Natural killer cell (primary cell): ENCODE data around the gene ADA. TPM values are rescaled to one million over a fixed set of nuclear protein-coding genes. Genes with fewer than 3 reads are reported as not detected.

Source experiments
- ATAC-seq, 3 donors: fragments of 150-1000 bp in 2 of 3; fragments of 200-7000 bp in 1 of 3; cut with Tn5 transposase; 1 replicate in 1 of 3; 2 replicates in 2 of 3; pipeline ENCODE4 v1.10.0; 2021; ENCODE audit warnings: mild to moderate bottlenecking in 2 of 3, moderate library complexity in 2 of 3
- DNase-seq, 2 donors: peaks; one replicate each; pipeline versions ENCODE4 v3.0.0 to v3.0.0-alpha.2; 2013 to 2021; ENCODE audit warnings: mixed read lengths in 1 of 2
- H3K27ac ChIP-seq: one replicate; pipeline ENCODE4 v1.5.1; 2013; ENCODE audit warnings: mild to moderate bottlenecking, low read length
- H3K27me3 ChIP-seq: one replicate; pipeline ENCODE4 v1.6.1; 2013; ENCODE audit warnings: low read length; ENCODE audit not compliant: control insufficient read depth, insufficient read depth
- H3K36me3 ChIP-seq: one replicate; pipeline ENCODE4 v1.6.1; 2013; ENCODE audit warnings: low read length; ENCODE audit not compliant: control insufficient read depth, insufficient read depth
- H3K4me1 ChIP-seq: one replicate; pipeline ENCODE4 v1.6.1; 2013; ENCODE audit warnings: low read length; ENCODE audit not compliant: control insufficient read depth, insufficient read depth
- H3K4me3 ChIP-seq: one replicate; pipeline ENCODE4 v1.5.1; 2013; ENCODE audit warnings: low read length
- H3K9me3 ChIP-seq: one replicate; pipeline ENCODE4 v1.6.1; 2013; ENCODE audit warnings: low read length; ENCODE audit not compliant: control insufficient read depth, insufficient read depth
- H3K27ac Mint-ChIP-seq, 2 donors: one replicate each; pipeline ENCODE4 v1.8.0; 2022; ENCODE audit warnings: mild to moderate bottlenecking in 2 of 2, mixed read lengths in 2 of 2, moderate library complexity in 1 of 2
- H3K27me3 Mint-ChIP-seq, 2 donors: one replicate each; pipeline ENCODE4 v1.8.0; 2022; ENCODE audit warnings: low read depth in 2 of 2, mixed read lengths in 2 of 2
- H3K36me3 Mint-ChIP-seq: one replicate; pipeline ENCODE4 v1.8.0; 2022; ENCODE audit warnings: mixed read lengths
- H3K4me1 Mint-ChIP-seq, 2 donors: one replicate each; pipeline ENCODE4 v1.8.0; 2022; ENCODE audit warnings: mixed read lengths in 2 of 2
- H3K4me3 Mint-ChIP-seq: one replicate; pipeline ENCODE4 v1.8.0; 2022; ENCODE audit warnings: mild to moderate bottlenecking, moderate library complexity, mixed read lengths
- H3K9me3 Mint-ChIP-seq, 2 donors: one replicate each; pipeline ENCODE4 v1.8.0; 2022; ENCODE audit warnings: mixed read lengths in 2 of 2
- WGBS: methylation state at CpG from one replicate; pipeline ENCODE4 v1.1.7; 2013; ENCODE audit warnings: missing lambda C conversion rate; ENCODE audit not compliant: insufficient coverage; 5-methylcytosine and 5-hydroxymethylcytosine counted together
- intact Hi-C: fragments of 100-400 bp; cut with micrococcal nuclease; formaldehyde crosslinking; loops from one replicate; pipeline ENCODE4 v1.14.2; 2022
- total RNA-seq, 4 donors: library from RNA; stranded (reverse); fragments of 120-200 nt in 1 of 4; gene quantifications; one replicate each; pipeline versions ENCODE4 v1.2.3 to v1.2.4, GENCODE V29; 2013 to 2022
- TF ChIP-seq, protein P1 (sequence below): fragments of 200-600 bp; IDR thresholded peaks from one replicate; pipeline ENCODE4 v1.8.0; 2022; ENCODE audit warnings: antibody characterized with exemption

Gene ADA
- total RNA-seq, 3 donors from 2014 or later (not counting 1 experiment from before 2014, with no cell fraction given), result 71.7 to 94.2 (median 73.9) TPM

- no peak overlapping the region for H3K4me3 ChIP-seq
- DNase-seq (no peak), ATAC-seq (no peak)
- H3K9me3 ChIP-seq, result no peaks in the 10 kb centered on the region
- no peak overlapping the region for H3K27ac Mint-ChIP-seq
- no peaks in the 10 kb centered on the region for H3K9me3 Mint-ChIP-seq
- no peak overlapping the region for H3K27ac ChIP-seq
- H3K4me3 Mint-ChIP-seq, result no peak overlapping the region
- no peaks in the 10 kb centered on the region for H3K4me1 Mint-ChIP-seq
- no peaks in the 10 kb centered on the region for H3K27me3 ChIP-seq
- peaks cover 2% of the 10 kb centered on the region for H3K36me3 ChIP-seq
- intact Hi-C loops, result no loop called here
- H3K27me3 Mint-ChIP-seq, result no peaks in the 10 kb centered on the region
- H3K4me1 ChIP-seq, result no peaks in the 10 kb centered on the region
- WGBS, result 81% methylated on average over 5 of the region's 5 CpGs
- TF ChIP-seq, protein P1, sequence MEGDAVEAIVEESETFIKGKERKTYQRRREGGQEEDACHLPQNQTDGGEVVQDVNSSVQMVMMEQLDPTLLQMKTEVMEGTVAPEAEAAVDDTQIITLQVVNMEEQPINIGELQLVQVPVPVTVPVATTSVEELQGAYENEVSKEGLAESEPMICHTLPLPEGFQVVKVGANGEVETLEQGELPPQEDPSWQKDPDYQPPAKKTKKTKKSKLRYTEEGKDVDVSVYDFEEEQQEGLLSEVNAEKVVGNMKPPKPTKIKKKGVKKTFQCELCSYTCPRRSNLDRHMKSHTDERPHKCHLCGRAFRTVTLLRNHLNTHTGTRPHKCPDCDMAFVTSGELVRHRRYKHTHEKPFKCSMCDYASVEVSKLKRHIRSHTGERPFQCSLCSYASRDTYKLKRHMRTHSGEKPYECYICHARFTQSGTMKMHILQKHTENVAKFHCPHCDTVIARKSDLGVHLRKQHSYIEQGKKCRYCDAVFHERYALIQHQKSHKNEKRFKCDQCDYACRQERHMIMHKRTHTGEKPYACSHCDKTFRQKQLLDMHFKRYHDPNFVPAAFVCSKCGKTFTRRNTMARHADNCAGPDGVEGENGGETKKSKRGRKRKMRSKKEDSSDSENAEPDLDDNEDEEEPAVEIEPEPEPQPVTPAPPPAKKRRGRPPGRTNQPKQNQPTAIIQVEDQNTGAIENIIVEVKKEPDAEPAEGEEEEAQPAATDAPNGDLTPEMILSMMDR, result no peak
- H3K36me3 Mint-ChIP-seq, result no peaks in the 10 kb centered on the region
These were observed 9.1 kb upstream of the ADA start for GRCh38 chr20:44660581-44660980.

- ATAC-seq (no peak), DNase-seq (no peak)
- H3K27me3 Mint-ChIP-seq, result no peaks in the 10 kb centered on the region
- no peaks in the 10 kb centered on the region for H3K9me3 ChIP-seq
- peaks cover 2% of the 10 kb centered on the region for H3K36me3 ChIP-seq
- no peaks in the 10 kb centered on the region for H3K36me3 Mint-ChIP-seq
- no peaks in the 10 kb centered on the region for H3K27me3 ChIP-seq
- no peaks in the 10 kb centered on the region for H3K9me3 Mint-ChIP-seq
- TF ChIP-seq, protein P1, result no peak
- H3K27ac Mint-ChIP-seq, result no peak overlapping the region
- no peak overlapping the region for H3K4me3 ChIP-seq
- WGBS, result 96% methylated on average over 2 of the region's 2 CpGs
- no peaks in the 10 kb centered on the region for H3K4me1 Mint-ChIP-seq
- no peaks in the 10 kb centered on the region for H3K4me1 ChIP-seq
- H3K27ac ChIP-seq, result no peak overlapping the region
- no peak overlapping the region for H3K4me3 Mint-ChIP-seq
- intact Hi-C loops, result no loop called here
These were observed 8.4 kb upstream of the ADA start for GRCh38 chr20:44659931-44660330.

- Mint-ChIP-seq H3K27ac (no peak overlapping the region), H3K4me3 (no peak overlapping the region), H3K4me1 (peaks cover 0 to under 1% of the 10 kb centered on the region in 2 donors), H3K9me3 (no peaks in the 10 kb centered on the region), H3K36me3 (no peaks in the 10 kb centered on the region), H3K27me3 (no peaks in the 10 kb centered on the region)
- Histone ChIP-seq H3K27me3 (no peaks in the 10 kb centered on the region), H3K36me3 (peaks cover 2% of the 10 kb centered on the region), H3K4me1 (no peaks in the 10 kb centered on the region), H3K27ac (no peak overlapping the region), H3K4me3 (no peak overlapping the region), H3K9me3 (no peaks in the 10 kb centered on the region)
- intact Hi-C loops, result no loop called here
- TF ChIP-seq, protein P1, result no peak
- ATAC-seq (no peak), DNase-seq (no peak)
These were observed 7.3 kb upstream of the ADA start for GRCh38 chr20:44658810-44659209.

GRCh38 chr20:44657875-44658274 is 6.4 kb upstream of the ADA start:
- Mint-ChIP-seq H3K4me3 (no peak overlapping the region), H3K36me3 (no peaks in the 10 kb centered on the region), H3K9me3 (no peaks in the 10 kb centered on the region), H3K27ac (no peak overlapping the region), H3K27me3 (no peaks in the 10 kb centered on the region), H3K4me1 (peaks cover 6 to 9% of the 10 kb centered on the region in 2 donors)
- peaks cover 2% of the 10 kb centered on the region for H3K36me3 ChIP-seq
- H3K4me1 ChIP-seq, result peaks cover 7% of the 10 kb centered on the region
- intact Hi-C loops, result no loop called here
- no peaks in the 10 kb centered on the region for H3K9me3 ChIP-seq
- no peak overlapping the region for H3K27ac ChIP-seq
- ATAC-seq (no peak), DNase-seq (no peak)
- 100% methylated on average over 2 of the region's 2 CpGs for WGBS
- H3K4me3 ChIP-seq, result no peak overlapping the region
- no peaks in the 10 kb centered on the region for H3K27me3 ChIP-seq
- TF ChIP-seq, protein P1, result no peak
